NCI-H1436 treated with DMSO at 0.1 percent for 48 hours (cell line): ENCODE data around the gene VCX3A.
"Not testable (repeated sequence)": the region's sequence is repeated elsewhere in the genome, so short reads cannot be mapped to it uniquely, and the experiment has no call there.

Experiments
- DNase-seq: peaks from one replicate; lab custom pipeline; 2025; lab: John Stamatoyannopoulos, UW

VCX3A gene

DNA sequence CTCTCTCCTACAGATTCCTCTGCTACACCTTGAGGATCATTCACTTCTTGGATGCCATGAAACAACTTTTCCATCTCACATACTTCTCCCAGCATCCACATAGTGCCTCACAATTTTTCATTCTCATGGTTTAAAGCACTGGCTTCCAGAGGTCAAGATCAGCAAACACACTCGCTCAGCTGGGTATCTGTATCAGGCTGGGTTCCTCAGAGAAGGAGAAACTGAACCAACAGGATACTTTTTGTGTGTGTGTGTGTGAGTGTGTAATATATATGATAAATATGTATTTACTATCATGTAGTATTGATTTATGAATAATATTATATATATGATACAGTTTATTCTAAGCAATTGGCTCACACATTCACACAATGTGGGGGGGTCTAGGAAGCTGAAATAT lies at the start of gene VCX3A:
TSS of gene VCX3A (minus strand) at position 101 of the 400 bp plus-strand sequence. CDS start 621 bp downstream, outside the sequence.
- DNase-seq: not testable (repeated sequence)

DNA sequence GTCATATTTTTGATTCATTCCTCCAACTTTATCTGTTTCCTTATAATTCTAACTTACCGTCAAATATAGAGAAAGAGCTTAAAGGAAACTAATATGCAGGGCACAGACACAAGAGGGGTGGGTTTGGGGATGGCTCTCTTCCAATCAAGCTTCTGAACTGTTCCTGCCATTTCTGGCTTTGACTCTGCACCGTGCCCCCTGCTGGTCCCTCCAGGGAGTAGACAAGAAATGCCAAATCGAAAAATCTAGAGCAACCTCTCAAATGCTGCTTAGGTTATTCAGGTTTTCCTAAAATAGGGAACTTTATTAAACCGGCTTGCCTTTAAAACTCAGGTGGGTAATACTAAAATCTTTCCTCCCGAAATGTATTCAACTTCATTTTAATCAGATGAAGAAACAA lies 39.8 kb upstream of the VCX3A start:
- DNase-seq: no peak

DNA sequence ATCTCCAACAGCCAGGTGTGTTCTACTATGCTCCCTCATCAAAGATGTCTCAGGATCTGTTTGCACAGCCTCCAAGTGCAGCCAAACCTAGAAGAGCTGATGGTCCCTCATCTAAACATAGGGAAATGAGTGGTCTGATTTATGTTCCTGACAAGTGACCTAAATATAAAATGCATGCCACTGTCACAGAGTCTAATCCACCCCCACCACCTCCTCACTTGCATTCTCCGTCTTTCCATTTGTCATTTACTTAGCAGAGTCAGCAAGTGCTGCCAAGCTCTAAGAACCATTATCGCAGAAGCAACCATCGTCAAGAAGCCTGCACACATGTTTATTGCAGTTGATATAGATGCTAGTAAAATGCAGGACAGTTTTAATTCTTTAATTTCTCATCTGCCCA lies 33.1 kb upstream of the VCX3A start:
- no peak for DNase-seq

DNA sequence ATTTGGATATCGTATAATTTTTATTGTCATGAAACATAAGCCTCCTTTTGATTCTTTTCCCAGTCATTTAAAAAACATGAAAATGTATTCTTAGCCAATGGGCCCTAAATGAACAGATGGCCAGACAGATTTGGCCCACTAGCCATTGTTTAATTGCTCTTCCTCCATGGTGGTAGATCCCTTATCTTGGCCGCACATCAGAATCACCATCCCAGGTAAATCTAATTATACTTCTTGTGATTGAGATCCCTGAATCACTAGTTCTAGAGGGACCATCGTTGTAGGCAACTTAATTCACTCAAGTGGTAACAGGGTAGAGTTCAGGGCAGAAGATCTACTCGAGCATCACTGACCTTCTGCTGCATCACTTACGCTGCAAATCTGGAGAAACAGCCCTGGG lies 24.1 kb upstream of the VCX3A start:
- no peak for DNase-seq

DNA sequence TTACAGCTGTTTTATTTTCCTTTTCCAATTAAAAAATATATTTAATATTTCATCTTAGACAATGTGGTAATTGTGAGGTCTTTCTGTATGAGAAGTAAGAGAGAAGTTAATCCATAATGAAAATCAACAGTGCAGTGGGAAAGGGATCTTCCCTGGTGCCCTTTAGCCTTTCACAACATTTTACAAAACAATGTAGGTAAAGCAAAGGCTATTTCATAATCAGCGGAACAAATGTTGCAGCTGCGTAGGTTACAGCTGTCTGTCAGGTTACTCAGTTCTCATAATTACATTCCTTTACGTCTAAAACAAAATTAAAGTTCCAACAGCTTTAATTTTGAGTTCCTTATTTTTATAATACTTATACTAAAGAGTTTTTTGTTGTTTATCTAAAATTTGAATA lies 22.8 kb upstream of the VCX3A start:
- DNase-seq: no peak

DNA sequence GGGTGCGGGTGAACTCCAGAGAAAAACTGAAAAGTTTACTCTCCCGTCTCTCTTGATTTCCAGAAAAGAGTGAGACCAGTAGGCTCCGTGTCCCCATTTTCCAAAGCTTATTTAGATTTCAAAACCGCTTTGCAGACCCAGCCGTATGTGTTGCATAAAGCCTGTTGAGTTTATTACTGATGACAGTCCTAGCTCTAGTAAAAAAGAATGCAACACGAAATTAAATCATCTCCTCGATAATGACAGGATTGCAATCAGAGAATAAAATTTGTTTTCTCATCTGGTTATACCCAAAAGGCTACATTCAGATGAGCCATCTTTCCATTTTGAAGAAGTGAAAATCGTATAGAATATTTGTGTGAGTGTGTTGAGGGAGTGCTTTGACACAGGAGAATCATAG lies 16.1 kb upstream of the VCX3A start:
- no peak for DNase-seq

DNA sequence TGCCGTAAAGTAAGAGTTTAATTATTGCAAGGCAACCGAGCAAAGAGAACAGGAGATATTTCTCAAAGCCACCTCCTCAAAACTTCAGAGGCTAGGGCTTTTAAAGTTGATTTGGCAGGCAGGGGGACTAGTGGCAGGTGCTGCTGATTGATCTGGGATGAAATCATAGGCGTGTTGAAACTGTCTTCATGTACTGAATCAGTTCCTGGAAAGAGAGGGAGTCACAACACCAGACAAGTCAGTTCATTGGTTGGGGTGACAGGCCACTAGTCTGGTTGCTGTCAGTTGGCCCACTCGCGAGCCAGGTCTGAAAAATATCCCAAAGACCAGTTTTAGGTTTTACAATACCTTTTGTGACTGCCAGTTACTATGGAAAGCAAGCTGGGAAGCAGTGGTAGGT lies 10.8 kb upstream of the VCX3A start:
- DNase-seq: no peak

DNA sequence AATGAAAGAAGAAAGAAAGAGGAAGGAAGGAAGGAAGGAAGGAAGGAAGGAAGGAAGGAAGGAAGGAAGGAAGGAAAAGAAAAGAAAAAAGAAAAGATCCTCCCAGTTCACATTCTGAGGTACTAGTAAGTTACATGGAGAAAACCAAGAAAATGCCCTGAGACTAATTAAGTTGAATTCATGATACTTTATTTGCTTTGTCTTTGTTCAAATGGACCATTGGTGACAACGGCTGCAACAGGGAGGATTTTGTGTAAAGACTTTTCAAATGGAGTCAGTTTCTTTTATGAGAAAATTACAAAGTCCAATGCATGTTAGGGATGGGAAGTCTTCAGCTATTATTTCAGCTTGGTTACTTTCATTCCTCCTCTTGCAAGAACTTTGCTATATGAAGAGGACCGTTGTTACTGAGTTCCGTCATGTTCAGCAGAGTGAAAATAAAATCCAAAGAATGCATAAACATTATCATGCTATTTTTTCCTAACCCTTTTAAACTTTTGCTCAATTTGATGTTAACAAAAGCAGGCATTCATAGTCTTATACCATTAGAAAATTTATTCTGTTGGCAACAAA lies 8.3 kb downstream of the VCX3A start:
- DNase-seq: no peak

DNA sequence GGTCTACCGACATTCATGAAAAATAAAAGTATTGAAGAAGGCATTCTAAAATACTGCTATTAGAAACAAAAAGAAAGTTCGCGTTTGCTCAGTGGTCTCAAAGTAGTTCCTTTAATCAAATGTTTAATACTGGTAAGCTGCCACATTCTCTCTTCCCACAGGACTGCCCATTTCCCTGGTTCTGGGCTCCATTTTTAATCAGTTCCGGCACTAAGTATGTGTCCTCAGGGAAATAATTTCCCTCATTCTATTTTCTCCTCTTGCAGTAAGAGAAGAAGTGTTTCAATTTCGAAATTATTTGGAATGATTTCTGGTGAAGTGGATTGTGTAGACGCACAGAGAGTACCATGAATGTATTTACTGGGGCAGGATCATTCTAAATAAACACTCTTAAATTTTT lies 17.5 kb downstream of the VCX3A start:
- DNase-seq: no peak

DNA sequence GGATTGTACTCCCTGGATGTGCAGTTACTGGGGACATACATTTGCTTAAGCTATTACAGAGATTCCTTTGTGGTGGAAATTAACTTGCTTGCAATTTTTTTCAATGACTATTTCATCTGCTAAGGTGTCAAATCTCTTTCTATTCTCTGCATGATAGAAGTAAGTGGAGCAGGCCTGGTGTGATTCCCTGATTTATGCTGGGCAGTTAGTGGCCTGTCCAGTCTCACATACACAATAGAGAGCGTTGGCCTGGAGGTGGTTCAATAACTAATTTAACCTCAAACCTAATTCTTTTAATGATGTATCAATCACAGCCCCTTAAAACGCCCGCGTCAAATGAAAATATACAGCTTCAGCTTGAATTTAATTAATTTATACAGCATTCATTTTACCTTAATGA lies 28.5 kb downstream of the VCX3A start:
- DNase-seq: no peak

DNA sequence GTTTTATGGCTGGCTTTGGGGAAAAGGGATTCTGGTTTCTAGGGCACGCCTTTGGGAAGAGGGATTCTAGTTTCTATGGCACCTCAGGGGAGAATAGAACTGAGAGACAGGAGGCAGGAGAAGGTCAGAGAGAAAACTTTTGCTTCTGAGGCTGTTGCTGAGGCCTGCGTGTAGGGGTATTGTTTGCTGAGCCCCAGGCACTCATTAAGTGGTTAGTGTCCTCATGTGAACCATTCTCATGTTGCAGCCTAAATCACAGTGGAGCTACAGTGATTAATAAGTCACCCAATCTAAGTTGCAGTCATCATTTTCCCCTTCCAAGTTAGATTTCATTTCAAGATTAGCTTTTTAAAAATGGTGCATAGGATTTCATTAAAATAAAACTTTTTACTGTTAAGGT lies 29.0 kb downstream of the VCX3A start:
- DNase-seq: no peak

DNA sequence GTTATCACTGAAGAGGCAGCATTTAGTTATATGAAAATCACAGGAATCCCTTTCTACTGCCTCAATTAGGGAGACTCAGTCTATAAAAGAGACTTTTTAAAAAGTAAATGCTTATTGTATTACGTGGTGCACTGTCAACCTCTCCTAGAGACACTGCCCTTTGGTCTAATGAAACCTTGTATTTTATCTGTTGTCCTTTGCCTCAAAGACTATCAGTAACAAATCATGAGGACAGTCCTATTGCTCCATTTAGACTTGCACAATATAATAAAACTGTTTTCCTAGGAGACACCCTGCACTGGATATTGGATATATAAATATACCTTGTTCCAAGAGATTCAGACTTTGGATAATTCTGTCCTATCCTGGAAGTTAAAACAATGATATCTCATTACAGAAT lies 34.2 kb downstream of the VCX3A start:
- DNase-seq: no peak

DNA sequence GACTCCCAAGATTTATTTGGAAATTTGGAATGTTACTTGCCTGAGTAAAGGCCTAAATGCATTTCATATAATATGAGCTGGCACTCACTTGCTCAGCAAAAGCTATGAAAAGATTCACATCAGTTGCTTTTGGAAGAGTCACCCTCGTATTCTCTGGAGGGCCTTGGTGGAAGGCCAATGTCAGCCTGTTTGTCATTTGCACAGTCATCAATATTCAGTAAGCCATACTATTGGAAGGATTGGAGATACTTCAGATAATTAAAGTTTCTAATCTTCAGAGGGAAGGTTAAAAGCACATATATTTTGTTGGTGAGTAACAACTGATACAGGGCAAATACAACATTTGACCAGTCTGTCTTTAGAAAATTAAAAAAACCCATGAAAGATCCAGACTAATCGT lies 36.6 kb downstream of the VCX3A start:
- no peak for DNase-seq
